NK-92 (cell line): ENCODE data around the gene PNMA8C.
"Not testable (repeated sequence)": the region's sequence is repeated elsewhere in the genome, so short reads cannot be mapped to it uniquely, and the experiment has no call there.

ENCODE experiments used
- DNase-seq: peaks from one replicate; lab custom pipeline; 2025; ENCODE audit not compliant: unreplicated experiment; lab: John Stamatoyannopoulos, UW

The PNMA8C gene

DNA sequence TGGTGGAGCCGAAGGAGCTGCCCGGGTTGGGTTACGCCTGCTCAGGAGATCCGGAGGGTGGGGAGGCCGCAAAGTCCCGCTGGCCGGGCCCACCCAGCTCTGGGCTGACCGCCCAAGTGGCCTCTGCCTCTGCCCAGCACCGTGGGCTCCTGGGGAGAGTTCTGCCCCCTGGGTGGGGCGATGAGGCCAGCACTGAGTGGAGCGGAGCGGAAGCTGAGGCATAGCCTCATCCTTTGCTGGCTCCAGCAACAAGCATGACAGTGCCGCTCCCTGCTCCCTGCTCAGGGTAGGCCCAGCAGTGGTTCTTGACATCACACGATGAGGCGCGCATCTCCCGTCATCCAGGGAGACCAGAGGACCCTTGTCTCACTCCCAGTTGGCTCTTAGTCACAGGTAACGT lies 37.9 kb downstream of the PNMA8C start:
- no peak for DNase-seq

DNA sequence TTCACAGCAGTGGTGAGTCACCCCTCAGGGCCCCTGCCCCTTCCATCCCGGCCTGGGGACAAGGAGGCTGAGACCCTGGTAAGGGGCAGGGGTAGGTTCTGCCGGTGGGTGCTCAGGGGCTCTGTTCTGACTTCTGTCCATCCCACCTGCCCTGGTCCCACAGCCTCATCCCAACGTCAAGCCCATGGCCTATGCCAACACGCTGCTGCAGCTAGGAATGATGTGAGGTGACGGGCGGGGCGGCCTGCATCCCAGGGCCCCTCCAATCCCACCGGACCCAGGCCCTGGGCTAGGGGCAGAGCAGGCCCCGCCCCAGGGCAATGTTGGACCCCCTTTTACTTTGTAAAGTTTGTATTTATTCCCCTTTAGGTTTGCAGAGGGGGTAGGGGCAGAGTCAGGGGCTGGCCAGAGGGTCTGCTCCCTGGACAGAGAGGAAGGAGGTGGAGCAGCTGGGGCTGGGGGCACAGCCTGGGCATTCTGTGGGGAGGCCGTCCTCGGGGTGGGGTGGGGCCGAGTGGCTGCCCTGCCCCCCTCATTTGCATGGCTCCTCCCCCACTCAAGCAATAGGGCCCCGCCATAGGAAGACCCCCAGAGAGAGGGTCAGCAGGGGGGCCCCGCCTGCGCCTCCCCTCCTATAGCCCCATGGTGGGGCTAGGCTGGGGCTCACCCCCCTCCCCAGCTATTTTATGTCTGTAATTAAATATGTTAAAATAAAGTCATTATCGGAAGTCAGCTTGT lies 38.4 kb downstream of the PNMA8C start:
- no peak for DNase-seq

DNA sequence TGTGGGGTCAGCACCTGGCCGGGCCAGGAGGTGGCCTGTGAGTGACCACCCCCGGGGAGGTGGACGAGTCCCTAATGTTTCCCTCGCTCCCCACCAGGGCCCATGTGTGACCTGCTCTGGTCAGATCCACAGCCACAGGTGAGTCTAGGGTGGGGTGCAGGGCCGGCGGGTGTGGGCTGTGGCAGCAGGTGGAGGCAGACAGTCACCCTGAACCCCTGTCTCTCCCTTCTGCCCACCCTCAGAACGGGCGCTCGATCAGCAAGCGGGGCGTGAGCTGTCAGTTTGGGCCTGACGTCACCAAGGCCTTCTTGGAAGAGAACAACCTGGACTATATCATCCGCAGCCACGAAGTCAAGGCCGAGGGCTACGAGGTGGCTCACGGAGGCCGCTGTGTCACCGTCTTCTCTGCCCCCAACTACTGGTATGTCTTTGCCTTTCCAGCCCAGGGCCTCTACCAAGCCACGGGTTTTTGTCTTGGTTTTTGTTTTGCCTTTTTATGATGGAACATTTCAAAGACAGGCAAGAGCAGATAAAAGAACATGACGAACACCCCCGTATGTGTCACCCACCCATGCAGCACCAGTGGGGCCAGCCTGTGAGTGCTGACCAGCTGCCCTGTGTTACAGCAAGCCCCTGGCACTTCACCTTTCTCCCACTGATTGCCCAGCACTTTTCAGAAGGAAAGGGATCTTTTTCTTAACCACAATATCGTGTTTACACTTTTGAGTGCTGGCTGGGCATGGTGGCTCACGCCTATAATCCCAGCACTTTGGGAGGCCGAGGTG lies 40.2 kb downstream of the PNMA8C start:
- DNase-seq = no peak

DNA sequence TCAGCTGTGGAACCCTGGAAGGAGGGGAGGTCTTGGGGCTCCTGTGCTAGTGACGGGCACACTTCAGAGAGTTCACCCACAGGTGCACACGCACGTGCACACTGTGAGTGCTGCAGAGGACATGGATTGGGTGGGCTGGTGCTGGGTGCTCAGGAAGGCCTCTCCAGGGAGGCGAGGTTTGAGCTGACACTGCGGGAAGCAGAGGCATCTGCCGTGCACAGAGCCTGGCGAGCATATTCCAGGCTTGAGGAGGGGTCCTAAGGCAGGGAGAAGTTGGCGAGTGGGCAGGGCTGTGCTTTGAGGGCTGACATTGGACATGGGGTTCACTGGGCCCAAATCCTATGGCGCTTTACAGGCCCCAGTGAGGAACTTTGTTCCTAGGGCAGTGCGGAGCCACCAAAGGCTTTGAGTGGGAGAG lies 41.0 kb downstream of the PNMA8C start:
- DNase-seq = no peak

DNA sequence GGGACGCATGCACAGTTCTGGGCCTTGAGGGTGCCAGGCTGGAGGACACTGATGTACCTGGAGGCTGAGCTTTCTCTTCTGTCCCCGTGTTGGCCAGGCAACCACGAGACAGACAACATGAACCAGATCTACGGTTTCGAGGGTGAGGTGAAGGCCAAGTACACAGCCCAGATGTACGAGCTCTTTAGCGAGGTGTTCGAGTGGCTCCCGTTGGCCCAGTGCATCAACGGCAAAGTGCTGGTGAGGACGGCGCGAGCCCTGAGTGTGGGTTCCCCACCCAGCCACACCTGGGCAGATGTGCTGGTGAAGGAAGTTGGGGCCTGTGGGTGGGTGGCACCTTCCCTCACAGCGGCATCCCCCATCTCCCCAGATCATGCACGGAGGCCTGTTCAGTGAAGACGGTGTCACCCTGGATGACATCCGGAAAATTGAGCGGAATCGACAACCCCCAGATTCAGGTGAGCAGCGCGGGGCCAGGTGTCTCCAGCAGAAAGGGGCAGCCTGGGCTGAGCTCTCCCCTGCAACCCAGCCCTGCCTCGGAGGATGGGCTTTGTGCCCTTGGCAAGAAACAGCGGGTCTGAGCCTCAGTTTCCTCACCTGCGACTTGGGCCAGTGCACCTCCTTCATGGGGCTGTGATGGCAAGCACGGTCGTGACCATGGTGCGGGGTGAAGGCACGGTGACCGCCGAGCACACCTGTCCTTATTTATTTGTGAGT lies 41.6 kb downstream of the PNMA8C start:
- no peak for DNase-seq

DNA sequence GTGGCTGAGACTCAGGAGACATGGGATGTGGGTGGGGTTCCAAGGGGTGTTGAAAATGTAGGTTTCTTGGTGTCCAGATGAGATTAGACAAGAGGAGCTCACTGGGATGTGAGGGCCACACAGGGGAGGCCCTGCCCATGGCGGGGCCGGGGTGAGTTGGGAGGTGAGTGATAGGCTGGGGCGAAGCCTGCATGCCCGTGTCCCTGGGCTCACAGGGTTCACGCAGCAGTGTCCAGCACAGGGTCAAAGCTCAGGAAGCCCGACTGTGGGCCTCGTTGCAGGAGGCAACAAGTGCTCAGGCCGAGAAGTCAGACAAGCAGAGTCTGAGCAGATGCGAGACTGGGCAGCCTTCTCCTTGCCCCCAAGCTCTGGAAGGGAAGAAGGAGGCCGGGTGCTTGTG lies 42.6 kb downstream of the PNMA8C start:
- DNase-seq = no peak

DNA sequence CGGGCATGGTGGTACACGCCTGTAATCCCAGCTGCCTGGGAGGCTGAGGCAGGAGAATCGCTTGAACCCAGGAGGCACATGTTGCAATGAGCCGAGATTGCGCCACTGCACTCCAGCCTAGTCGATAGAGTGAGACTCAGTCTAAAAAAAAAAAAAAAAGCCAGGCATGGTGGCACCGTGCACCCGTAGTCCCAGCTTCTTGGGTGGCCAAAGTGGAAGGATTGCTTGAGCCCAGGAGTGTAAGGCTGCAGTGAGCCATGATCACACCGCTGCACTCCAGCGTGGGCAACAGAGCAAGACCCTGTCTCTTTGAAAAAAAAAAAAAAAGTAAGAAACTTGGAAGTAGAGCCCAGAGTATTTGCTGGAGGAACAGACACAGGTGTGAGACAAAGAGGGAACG lies 43.1 kb downstream of the PNMA8C start:
- no peak for DNase-seq

DNA sequence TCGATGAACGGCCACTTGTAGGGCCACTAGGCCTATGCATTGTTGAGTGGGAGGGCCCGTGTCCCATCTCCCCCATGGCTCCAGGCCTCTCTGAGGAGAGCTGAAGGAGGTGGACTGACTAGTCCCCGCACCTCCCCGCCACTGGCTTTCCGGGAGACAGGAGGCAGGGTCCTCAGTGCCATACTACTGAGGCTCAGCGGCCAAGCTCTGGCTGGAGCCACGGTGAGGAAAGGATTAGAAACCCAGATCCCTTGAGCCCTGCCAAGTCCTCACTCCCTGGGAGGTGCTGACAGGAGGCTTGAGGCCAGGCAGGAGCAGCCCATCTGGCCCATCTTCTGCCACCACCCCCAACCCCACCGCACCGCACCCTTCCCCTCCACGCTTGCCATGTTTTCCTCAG lies 44.3 kb downstream of the PNMA8C start:
- DNase-seq = no peak

DNA sequence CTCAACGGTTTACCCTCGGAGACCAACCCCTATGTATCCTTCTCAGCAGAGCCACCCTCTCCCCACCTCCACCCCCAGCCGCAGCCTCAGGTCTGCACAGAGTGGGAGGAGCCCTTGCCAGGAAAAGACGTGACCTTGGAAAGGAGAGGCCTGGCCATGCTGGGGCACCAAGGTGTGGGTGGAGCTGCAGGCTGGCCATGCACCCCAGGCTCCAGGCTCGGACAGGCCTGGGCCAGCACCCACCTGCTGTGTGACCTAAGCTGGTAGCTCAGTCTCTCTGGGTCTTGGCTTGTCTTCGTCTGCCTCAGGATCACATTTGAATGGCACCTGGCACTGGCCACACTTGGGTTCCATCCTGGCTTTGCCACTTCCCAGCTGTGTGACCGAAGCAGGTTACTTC lies 44.9 kb downstream of the PNMA8C start:
- DNase-seq = no peak

DNA sequence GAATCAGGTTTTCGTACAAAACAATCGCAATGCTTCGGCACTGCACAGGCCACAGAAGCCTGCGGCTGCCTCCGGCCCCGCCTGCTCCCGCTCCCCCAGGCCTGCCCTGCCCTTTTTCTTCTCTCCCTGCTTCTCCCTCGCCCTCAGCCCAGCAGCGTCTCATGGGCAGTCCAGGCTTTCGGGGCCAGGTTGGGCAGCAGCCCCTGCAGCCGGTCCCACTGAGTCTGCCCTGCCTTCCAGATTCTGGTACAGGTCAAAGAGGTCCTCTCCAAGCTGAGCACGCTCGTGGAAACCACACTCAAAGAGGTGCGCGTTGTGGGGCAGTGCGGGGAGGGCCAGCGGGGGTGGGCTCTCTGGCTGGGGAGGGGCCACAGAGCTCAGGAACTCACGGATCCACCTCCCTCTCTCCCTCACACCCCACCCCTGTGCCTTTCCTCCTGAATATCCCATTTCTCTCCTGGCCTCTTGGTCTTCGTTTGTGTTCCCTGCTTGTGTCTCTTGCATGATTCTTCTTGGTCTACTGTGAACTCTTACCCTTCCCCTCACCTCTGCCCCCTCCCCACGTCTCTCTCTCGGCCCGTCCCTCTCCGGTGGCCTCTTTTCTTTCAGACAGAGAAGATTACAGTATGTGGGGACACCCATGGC lies 45.4 kb downstream of the PNMA8C start:
- DNase-seq = no peak

DNA sequence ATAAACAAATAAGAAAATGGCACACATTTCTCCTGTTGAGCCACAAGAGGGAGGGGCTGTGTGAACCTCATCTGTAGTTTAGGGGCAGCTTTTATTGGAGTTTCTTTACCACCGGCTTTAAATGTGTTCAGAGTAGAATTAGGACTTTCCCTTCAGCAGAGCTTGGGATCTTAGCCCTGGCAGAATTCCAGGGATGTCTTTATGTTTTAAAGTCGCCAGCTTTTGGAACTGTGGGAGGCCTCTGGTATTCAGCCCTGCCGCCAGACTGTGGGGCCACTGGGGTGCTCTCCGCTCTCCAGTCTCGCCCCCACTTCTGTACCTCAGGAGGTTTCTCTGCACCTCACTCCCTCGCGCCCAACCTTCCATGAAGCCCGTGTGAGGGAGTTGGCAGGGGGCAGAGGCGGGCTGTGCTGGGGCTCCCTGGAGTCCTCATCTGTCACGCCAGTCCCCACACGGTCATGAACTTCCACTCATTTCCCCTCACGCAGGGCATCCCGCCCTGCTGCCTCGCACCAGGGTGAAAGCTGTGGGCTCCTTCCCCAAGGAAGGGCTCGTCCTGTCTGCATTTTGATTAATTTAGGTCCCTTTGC lies 46.9 kb downstream of the PNMA8C start:
- no peak for DNase-seq

DNA sequence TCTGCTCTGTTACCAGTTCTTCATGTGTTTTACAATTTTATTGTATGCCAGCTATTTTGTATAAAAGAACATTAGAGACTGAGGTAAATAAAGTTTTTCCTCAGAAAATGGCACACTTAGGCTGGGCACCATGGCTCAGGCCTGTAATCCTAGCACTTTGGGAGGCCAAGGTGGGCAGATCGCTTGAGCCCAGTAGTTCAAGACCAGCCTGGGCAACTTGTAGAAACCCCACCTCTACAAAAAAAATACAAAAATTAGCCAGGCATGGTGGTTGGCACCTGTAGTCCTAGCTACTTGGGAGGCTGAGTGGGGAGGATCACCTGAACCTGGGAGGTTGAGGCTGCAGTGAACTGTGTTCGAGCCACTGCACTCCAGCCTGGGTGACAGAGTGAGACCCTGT lies 47.4 kb downstream of the PNMA8C start:
- DNase-seq = no peak

DNA sequence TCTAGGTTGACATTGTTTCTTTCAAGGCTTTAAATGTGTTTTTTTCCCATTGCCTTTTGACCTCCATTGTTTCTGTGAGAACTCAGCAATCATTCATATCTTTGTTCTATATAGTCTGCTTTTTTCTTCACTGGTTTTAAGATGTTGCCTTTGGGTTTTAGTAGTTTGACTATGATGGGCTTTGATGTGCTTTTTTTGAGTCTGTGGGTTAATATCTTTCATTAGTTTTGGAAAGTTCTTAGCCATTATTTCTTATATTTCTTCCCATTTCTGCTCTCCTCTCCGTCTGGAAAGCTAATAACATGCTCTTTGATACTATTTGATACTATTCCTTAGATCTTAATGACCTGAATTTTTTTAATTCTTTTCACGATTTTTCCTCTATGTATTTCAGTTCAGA lies 48.0 kb downstream of the PNMA8C start:
- no peak for DNase-seq

DNA sequence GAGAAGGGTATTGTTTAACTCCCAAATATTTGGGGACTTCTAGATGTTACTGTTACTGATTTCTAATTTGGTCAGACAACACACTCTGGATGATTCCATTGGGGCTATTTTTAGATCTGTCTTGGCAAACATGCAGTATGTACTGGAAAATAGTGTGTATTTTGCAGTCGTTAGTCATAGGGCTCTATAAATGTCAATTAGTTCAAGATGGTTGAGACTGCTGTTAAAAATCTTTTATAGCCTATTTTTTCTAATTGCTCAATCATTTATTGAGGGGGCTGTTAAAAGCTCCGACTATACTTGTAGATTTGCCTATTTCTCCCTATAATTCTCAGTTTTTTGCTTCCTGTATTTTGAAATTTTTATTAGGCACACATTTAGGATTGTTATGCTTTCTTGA lies 50.5 kb downstream of the PNMA8C start:
- no peak for DNase-seq

DNA sequence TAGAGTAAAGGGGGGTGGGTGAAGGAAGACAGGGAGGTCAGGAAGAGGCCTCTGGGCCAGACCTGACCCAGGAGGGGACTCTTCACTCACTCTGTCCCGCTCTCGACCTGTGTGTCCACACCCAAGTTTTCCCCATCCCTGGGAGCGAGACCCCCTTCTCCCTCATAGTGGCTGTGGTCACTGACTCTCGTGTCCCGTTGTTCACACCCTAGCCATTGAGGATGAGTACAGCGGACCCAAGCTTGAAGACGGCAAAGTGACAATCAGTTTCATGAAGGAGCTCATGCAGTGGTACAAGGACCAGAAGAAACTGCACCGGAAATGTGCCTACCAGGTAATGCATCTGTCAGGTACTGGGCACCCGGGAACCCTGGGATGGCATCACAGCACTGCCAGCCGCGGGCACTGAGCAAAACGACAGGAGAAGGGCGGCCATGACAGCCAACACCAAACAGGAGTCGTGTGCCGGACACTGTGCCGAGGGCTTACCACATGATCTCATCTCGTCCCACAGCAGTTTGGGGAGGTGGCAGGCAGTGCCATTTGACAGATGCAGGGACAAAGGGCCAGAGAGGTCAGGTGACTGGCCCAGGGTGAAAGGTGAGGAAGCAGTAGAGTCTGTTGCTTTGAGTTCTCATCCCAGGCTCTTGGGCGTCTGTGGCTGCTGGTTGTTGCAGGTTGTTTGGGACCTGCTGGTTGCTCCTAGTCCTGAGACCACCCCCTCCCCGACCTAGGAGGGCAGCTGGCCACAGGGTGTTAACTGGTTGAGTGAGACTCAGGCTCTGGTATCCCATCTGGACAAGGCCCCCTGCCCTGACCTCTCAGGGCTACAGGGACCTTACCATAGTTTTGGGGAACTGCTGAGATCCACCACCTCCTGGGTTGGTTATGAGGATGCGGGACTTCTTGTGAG lies 52.2 kb downstream of the PNMA8C start:
- DNase-seq = no peak

DNA sequence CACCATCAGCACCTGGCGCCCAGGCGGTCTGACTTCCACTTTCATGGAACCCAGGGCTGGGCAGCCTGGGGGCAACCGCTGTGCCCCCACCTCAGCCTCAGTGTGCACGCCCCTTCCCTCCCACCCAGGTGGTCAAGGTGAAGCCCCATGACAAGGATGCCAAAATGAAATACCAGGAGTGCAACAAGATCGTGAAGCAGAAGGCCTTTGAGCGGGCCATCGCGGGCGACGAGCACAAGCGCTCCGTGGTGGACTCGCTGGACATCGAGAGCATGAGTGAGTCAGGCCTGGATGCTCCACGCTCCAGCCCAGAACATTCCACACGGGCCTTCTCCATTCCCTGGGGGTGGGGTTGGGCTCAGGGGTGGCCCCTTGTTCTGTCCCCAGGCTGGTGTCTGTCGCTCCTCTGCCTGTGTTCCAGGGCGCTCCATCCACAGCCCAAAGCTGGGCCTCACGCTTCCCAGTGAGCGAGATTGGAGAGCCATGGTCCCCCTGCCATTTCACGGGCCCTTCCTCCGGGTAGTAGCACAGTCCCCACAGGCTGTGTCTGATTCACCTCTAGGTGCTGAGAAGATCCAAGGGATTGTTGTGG lies 53.2 kb downstream of the PNMA8C start:
- not testable (repeated sequence) for DNase-seq
